GM18505 (cell line): ENCODE measurements around the gene BAHCC1.

ENCODE experiments used
- ATAC-seq: cut with Tn5 transposase; IDR thresholded peaks from one replicate; pipeline ENCODE4 v1.9.1; 2021; ENCODE audit not compliant: unreplicated experiment
- POLR2A ChIP-seq: IDR thresholded peaks from 4 replicates; pipeline ENCODE4 v1.6.1; 2011; ENCODE audit warnings: borderline replicate concordance; ENCODE audit not compliant: insufficient read depth, insufficient read length; ENCODE audit errors: extremely low read depth

Gene BAHCC1

DNA sequence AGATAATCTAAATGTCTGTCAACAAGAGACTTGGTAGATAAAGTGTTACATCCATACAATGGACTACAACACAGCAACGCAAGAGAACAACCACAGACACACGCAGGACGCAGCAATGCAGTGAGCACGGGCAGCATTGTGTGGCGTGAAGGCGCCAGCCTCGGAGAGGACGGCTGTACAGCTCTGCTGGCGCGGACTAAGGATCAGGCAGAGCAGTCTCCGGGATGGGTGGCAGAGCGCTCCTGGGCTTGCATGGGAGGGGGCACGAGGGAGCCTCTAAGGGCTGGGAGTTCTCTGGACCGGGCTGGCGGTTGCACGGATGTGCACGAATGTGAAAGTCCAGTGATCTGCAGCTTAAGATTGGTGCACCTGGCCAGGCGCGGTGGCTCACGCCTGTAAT is 82.9 kb downstream of the BAHCC1 start:
- ATAC-seq, result no peak
- TF ChIP-seq POLR2A, result no peak

DNA sequence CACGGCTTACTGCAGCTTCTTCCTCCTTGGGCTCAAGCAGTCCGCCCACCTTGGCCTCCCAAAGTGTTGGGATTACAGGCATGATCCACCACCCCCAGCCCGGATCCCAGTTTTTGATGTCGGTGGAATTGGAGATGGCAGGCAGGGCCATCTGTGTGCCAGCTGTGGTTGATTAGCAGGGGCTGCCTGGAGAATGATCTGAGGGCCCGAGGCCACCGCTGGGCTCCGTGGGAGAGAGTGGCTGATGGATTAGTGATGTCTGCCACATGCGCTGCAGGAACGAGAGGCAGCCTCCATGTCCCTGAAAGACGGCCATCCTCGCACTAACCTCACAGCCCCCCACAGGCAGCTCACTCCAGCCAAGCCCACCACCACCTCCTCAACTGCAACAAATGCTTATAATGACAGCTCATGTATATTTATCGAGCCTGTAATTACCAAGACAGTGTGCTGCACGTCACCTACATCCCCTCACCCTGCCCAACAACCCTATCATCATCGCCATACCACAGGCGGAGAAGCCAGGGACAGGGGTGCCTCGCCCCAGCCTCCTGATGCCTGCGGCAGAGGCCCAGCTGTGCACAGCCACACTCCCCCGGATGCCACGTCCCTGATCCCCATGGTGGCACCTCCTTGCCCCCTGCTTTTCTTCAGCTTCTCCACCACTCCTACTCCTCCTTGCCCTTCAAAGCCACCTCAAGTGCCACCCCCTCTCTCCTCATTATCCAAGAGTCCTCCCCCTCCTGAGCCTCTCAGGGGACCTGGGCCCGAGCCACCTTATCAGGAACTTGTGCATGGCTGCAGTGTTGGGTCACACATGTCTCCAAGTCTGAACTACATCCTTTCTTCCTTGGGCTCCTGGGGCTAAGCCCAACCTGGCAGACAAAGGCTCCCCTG is 84.2 kb downstream of the BAHCC1 start:
- no peak for ATAC-seq

DNA sequence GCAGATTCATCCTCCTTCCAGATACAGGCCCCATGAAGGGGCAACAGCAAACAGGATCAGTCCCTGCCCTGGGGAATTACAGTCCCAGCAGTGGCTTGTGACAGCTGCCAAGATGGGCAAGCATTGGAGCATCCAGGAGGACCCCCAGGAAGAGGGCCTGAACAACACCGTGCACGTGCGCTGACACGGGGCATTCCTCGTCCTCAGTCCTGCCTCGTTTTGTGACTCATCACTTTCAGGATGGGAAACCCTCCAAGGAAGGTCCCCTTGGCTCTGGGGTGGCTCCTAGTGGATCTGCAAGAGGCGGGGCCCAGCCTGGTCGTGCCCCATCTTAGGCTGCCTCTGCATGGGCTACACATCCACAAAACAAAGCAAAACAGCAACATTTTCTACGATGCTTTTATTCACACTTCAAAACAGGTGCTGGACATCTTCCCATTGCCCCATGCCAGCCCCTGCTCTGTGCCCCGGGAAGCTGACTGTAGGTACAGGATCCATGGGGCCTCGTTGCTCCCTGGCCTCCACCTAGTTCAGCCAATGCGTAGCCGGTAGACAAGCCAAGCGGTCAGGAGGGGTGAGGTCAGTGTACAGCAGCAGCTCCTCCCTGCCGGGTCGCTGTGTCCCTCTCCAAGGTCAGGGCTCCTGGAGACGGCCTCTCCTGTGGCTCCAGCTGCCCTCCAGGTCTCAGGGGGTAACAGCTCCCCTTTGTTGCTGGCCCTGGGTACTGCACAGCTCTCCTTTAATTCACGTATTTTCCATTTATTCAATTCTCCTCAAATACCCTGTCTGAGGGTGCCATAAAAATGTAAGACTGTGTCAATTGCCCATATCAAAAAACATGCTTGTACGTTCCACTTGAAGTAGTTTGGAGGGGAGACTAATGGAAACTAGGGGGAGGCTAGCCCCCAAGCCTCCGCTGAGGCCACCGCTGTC is 85.1 kb downstream of the BAHCC1 start:
- ATAC-seq, result no peak
- no peak for TF ChIP-seq POLR2A

More for the DNA sequence above, 84.2 kb downstream of the BAHCC1 start:
- no peak for TF ChIP-seq POLR2A

DNA sequence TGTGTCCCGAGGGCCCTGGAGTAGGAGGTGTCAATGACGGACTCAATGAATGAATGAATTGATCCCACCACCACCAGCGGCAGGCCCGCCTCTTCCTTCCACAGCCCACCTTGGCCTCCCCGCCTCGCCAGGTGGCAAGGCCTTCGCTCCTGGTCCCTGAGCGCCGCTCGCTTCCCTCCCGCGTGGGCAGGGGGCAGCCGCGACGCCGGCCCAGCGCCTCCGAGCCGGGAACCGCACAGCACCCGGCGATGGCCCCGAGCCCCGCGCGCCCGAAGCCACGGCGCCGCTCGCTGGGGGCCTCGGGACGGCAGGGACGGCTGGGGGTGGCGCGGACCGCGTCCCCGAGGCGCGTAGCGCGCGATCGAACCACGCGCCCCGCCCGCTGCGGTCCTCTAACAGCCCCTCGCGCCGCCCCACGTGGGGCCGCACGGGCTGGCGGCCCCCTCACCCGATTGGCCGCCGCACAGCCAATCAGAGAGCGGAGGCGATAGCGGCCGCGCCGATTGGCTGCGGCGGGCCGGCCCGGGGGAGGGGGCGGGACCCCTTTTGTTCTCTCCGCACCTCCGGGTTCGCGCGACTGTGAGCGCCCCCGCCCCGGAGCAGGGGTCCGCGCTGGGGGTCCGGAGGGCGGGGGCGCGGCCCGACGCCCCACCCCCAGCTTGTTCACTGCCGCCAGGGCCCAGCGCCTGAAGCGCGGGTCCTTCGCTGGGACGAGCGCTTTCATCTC is 86.0 kb downstream of the BAHCC1 start:
- TF ChIP-seq POLR2A, result no peak
- no peak for ATAC-seq

DNA sequence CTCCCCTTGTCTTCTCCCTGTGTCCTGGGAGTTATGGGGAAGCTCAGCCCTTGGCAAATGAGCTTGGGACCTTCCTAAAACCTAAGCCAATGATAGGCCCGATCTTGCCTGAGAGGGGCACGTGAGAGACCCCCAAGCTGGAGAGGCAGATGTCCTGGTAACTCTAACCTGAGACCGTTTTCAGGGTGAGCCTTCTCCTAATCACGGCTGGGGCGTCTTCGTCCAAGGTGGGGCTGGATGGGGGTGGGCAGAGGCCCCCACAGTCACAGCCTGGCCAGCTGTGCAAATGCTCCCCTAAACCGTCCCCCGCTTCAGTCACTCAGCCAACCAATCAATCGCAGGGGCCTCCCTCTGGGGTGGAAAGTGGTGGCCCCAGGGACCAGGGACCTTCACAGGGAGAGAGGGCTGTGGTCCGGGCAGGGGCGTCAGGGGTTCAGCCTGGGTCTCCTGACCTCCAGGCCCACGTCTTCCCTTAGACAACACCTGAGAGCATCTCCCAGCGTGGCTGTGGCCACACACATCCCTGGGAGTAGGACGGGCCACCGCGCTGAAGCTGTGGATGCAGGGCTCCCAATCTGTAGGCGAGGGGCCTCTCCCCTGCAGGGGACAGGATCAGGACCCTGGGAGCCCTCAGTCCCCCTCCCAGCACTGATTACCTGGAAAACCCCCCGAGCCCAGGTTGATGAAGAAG is 86.7 kb downstream of the BAHCC1 start:
- ATAC-seq, result no peak
- TF ChIP-seq POLR2A, result no peak

DNA sequence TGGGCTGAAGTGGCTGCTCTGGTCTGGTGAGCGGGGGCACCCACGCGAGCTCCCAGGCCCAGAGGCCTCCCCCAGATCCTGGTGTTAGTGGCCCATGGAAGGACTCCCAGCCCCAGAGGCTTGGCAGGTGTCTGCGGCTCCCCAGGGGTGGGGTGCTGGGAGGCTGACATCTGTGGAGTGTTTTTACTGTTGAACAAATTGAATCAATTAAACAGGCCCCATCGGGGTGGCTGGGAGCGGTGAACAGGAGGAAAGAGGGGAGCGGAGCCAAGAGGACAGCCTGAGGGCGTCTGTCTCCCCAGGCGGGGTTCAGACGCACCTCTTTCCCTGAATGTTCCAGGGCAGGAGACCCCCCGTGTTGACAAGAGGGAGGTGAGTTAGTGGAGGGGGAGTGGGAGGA is 87.4 kb downstream of the BAHCC1 start:
- no peak for TF ChIP-seq POLR2A
- no peak for ATAC-seq

DNA sequence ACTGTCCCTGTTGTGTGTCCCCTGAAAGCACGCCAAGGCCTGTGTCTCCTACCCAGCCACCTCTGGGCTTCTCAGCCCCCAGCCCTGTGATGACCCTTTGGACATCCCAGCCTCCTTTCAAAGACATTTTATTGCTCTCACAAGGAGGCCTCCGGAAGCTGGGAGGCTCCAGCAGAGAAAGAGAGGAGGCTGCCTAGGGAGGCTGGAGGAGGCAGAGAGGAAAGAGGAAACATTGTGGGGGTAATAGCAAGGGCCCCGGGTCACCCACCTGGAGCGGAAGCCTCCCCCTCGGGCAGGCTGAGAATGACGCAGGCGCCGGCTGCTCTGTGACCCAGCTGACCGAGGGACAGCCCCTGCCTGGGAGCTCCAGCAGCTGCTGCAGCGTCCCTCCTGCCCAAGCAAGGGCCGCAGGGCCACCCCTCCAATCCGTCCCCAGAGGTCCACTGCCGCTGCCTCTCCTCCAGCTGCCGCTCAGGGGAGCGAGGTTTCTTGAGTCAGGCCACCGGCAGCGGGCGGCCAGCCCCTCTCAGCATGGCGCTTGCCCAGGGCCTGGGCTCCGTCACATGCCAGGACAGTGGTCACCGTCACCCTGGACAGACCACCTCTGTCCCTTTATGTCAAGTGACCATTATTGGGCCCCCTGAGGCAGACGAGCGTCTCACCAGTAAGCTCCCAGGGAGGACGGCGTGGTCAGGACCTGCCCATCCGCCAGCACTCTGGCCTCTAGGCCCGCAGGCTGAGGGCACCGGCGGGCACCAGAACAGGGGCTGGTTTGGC is 88.0 kb downstream of the BAHCC1 start:
- no peak for ATAC-seq

DNA sequence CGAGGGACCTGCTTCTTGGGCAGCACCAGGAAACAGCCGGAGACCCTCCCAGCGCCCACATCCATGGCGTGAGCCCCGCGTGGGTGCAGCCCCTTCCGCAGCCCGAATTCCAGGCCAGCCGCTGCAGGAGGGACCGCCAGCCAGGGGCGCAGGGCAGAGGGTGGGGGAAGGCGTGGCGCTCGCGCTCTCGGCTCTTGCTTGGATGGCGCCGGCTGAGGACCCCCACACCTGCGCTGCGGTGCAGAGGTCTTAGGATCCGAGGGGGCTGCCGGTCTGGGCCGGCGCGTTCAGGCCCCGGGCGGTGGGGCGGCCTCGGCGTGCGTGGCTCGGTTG is 88.6 kb downstream of the BAHCC1 start:
- no peak for ATAC-seq
- TF ChIP-seq POLR2A, result no peak

More for the DNA sequence above, 88.0 kb downstream of the BAHCC1 start:
- TF ChIP-seq POLR2A, result no peak

DNA sequence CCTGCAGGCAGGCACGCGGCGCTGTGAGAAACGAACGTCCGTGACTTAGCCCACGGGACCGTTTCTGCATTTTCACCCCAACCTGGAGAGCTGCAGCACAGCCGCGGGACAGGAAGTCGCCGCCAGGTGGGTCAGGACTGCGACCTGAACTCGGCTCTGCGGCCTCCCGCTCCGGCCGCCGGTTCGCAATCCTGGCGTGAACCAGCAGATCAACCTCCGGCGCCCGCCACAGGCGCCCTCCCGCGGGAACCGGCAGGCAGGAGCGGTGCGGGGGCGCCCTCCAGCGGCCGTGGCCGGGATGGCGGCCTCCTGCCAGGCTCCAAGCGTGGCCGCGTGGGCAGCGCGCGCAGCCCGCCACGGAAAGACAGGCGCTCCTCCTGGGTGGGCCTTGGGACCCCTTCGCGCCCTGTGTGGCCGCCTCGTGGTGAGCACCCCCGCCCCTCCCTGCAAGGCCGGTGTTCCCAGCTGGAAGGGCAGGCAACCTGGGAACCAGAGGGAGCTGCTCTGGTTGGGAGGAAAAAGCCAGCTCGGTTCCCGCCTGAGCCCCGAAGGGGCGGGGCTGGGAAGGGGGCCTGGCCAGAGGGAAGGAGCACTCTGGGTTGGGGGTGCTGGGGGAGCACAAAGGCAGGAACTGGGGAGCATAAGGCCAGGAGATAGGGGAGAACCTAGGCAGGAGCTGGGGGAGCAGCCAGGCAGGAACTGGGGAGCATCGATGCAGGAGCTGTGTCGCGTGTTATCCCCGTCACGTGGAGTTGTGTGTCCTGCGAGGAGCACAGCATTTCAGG is 89.1 kb downstream of the BAHCC1 start:
- no peak for TF ChIP-seq POLR2A
- ATAC-seq, result peak; percentile 55

DNA sequence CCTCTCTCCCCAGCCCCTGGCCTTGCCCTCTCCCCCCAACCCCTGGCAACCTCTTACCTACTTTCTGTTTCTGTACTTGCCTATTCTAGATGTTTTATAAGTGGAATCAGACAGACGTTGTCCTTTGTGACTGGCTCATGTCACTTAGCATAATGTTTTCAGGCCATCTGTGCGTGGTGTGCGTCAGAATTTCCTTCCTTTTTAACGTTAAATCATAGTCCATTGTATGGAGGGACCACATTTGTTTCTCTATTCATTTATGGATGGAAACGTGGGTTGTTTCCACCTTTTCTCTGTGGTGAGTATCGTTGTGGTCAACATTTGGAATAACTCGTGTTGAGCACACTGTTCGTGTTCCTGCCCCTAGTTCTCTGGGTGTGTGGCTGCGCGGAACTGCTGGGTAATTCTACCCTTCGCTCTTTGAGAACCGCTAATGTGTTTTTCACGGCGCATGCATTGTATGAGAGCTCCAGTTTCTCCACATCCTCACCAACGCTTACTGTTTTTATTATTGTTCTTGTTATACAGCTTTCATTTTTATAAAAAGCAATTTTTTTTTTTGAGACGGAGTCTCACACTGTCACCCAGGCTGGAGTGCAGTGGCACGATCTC is 91.0 kb downstream of the BAHCC1 start:
- TF ChIP-seq POLR2A, result no peak
- ATAC-seq, result no peak

DNA sequence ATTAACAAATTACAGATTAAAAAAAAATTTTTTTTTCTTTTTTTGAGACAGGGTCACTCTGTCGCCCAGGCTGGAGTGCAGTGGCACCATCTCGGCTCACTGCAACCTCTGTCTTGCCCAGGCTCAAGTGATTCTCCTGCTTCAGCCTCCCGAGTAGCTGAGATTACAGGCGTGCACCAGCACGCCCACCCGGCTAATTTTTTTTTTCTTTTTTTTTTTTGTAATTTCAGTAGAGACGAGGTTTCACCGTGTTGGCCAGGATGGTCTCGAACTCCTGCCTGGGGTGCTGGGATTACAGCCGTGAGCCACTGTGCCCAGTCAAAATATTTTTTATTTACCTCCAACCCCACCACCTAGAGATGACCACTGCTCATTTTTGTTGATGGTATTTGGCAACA is 91.8 kb downstream of the BAHCC1 start:
- no peak for TF ChIP-seq POLR2A
- no peak for ATAC-seq
